Spleen (tissue), 7 donors: ENCODE results near the gene CTSH.

ENCODE experiments used
- CTCF ChIP-seq, 11 experiments: fragments of 200-600 bp in 7 of 11; fragments of 450-650 bp in 4 of 11; sonication (generic) in 4 of 11; IDR thresholded peaks in 8 of 11; conservative IDR thresholded peaks in 3 of 11; 1 replicate in 7 of 11; 2 replicates in 4 of 11; pipeline versions ENCODE4 v1.4.0 to v1.8.0; 2016 to 2021; ENCODE audit warnings: antibody characterized with exemption in 11 of 11, inconsistent platforms in 4 of 11, mild to moderate bottlenecking in 1 of 11
- POLR2A ChIP-seq, 3 donors: fragments of 450-650 bp; IDR thresholded peaks; one replicate each; pipeline ENCODE4 v1.5.1; 2017; ENCODE audit warnings: antibody characterized with exemption in 3 of 3, mild to moderate bottlenecking in 1 of 3
- POLR2AphosphoS5 ChIP-seq, 3 donors: sonication (generic); formaldehyde crosslinking; IDR thresholded peaks; one replicate each; pipeline ENCODE4 v1.5.1; 2017; ENCODE audit warnings: antibody characterized with exemption in 3 of 3
- donor health status: DM: no; HTN: no; CAD: no; lungs with moderate emphysema.
- donor health status: DM: no; HTN: no; CAD: no.
- donor health status: DM: no; HTN: no; CAD: no.

DNA sequence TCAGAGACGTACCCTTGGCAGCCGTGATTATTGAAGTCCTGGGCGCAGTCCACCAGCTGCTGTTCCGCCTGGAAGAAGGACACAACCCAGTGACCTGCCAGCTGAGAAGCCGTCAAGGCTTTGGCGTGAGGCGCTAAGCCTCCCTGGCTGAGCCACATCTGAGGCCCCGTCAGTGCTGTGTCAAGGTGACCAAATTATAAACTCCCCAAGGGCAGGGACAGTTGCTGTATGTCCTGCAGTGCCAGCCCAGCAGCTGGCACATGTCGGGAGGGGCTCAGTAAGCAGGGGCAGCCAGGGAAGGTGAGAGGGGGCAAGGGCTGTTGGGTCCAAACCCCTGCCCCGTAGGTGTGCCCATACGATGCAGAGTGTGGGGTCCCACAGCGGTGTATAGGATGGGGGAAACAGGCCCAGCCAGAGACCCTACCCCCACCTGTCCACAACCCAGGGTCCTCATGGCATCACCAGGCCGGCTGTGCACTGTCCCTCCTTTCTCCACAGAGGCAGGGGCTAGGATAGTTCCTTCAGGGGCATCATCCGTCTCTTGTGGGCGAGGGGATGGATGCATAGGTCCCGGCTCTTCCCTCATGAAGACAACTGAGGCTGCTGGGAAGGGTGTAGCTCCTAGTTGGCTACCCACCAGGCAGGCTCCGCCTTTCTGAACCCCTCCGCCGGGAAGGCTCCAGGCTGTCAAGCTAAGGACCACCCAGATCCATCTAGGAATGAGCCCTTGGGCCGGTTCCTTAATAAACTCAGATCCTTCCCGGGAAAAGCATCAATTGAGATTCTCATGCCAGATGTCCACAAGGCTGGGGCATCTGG, 13.2 kb downstream of the CTSH start:
- TF ChIP-seq CTCF (IDR thresholded peaks at IDR 0.05 in 8 of 11, conservative IDR thresholded peaks at IDR 0.05 in 3 of 11) = no peak
- TF ChIP-seq POLR2A (IDR thresholded peaks at IDR 0.05) = no peak
- peak in 1 of 3 donors; percentile 58 for TF ChIP-seq POLR2AphosphoS5 (IDR thresholded peaks at IDR 0.05)
